Glutamatergic neuron (in vitro differentiated cells): ENCODE measurements around the gene GRAMD2B. TPM values are rescaled to one million over a fixed set of nuclear protein-coding genes. Genes with fewer than 3 reads are reported as not detected.
A peak's percentile ranks its signal among the peaks of the same experiment; 100 is the strongest.
"Not testable (repeated sequence)": the region's sequence is repeated elsewhere in the genome, so short reads cannot be mapped to it uniquely, and the experiment has no call there.

ENCODE experiments used
- DNase-seq: peaks from one replicate; pipeline ENCODE4 v3.0.0; 2022
- H3K27ac Mint-ChIP-seq: one replicate; pipeline ENCODE4 v1.8.0; 2020; ENCODE audit warnings: mild to moderate bottlenecking, mixed read lengths, inconsistent platforms; ENCODE audit not compliant: unreplicated experiment
- H3K27me3 Mint-ChIP-seq: one replicate; pipeline ENCODE4 v1.8.0; 2020; ENCODE audit warnings: mild to moderate bottlenecking, moderate library complexity, mixed read lengths, inconsistent platforms; ENCODE audit not compliant: unreplicated experiment
- H3K36me3 Mint-ChIP-seq: one replicate; pipeline ENCODE4 v1.8.0; 2020; ENCODE audit warnings: mild to moderate bottlenecking, mixed read lengths, inconsistent platforms; ENCODE audit not compliant: unreplicated experiment
- H3K4me1 Mint-ChIP-seq: one replicate; pipeline ENCODE4 v1.8.0; 2020; ENCODE audit warnings: mild to moderate bottlenecking, low read depth, mixed read lengths, inconsistent platforms; ENCODE audit not compliant: unreplicated experiment
- H3K4me3 Mint-ChIP-seq: one replicate; pipeline ENCODE4 v1.8.0; 2020; ENCODE audit warnings: mild to moderate bottlenecking, mixed read lengths, inconsistent platforms; ENCODE audit not compliant: unreplicated experiment
- H3K9me3 Mint-ChIP-seq: one replicate; pipeline ENCODE4 v1.8.0; 2020; ENCODE audit warnings: mild to moderate bottlenecking, moderate library complexity, mixed read lengths, inconsistent platforms; ENCODE audit not compliant: unreplicated experiment
- long read RNA-seq: library from polyadenylated mRNA; unstranded; transcript quantifications from one replicate; pipeline ENCODE4 v2.0.0, GENCODE V29; 2020; ENCODE audit not compliant: unreplicated experiment
- total RNA-seq: library from RNA; stranded (reverse); fragmentation: NEBNext Ultra II Directional; extraction: Animal tissue kit (Norgen Biotek cat#: 25700); gene quantifications from one replicate; pipeline ENCODE4 v1.2.1, GENCODE V29; 2021; ENCODE audit not compliant: unreplicated experiment
- TF ChIP-seq, protein P1 (sequence below): fragments of 200-600 bp; sonication (generic); IDR thresholded peaks from one replicate; pipeline ENCODE4 v1.5.0; 2021; ENCODE audit not compliant: partially characterized antibody, unreplicated experiment

The GRAMD2B gene, protein sequence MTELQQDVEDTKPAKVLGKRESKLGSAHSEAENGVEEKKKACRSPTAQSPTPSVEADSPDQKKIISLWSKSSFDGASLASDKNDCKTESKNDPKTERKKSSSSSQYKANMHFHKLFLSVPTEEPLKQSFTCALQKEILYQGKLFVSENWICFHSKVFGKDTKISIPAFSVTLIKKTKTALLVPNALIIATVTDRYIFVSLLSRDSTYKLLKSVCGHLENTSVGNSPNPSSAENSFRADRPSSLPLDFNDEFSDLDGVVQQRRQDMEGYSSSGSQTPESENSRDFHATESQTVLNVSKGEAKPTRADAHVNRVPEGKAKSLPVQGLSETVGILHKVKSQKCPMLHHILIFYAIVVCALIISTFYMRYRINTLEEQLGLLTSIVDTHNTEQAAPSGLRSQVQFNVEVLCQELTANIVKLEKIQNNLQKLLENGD
- 0.69 TPM for total RNA-seq
- long read RNA-seq, result 0 reads

DNA sequence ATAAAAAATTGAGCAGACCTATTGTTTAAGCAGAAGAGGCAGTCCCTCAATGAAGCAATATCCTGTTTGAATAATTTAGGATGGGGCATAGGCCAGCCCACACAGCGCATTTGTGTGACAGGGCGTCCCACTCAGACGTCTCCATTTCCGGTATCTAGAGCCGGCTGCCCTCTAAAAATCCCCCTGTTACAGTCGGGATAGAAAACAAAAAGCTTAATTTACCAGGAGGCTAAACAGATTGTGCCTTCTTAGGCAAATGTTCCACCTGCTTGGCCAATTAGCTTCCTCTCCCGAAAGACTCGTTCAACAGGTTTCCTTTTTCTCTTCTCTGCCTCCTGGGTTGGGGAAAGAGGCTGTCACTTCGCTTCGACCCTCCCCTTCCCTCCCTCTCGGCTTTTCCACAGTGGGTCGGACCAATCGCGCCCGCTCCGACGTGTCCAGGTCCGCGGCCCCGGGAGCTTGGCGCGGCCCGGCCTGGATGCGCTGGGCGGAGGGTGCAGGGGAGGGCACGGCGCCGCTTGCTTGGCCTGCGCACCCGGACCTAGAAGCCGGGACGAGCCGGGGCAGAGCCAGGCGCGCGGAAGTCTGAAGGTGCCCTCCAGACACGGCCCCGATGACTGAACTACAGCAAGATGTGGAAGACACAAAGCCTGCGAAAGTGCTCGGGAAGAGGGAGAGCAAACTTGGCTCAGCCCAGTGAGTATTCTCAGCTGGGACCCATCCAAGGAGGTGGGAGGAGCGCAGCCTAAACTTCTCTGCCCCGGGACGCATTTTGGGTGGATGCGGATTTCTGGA, at the start of gene GRAMD2B:
Gene GRAMD2B (plus strand): TSS at position 416 of the 795 bp plus-strand sequence. CDS start 198 bp downstream, at position 614.
- peak; percentile 45 for DNase-seq
- Mint-ChIP-seq H3K36me3 (no peaks in the 10 kb centered on the region), H3K4me1 (peaks cover 3% of the 10 kb centered on the region), H3K27me3 (peaks cover 1% of the 10 kb centered on the region), H3K9me3 (peaks cover 1% of the 10 kb centered on the region), H3K4me3 (peak within 1 kb of the TSS; percentile 72), H3K27ac (no peak within 1 kb of the TSS)
- TF ChIP-seq, protein P1, sequence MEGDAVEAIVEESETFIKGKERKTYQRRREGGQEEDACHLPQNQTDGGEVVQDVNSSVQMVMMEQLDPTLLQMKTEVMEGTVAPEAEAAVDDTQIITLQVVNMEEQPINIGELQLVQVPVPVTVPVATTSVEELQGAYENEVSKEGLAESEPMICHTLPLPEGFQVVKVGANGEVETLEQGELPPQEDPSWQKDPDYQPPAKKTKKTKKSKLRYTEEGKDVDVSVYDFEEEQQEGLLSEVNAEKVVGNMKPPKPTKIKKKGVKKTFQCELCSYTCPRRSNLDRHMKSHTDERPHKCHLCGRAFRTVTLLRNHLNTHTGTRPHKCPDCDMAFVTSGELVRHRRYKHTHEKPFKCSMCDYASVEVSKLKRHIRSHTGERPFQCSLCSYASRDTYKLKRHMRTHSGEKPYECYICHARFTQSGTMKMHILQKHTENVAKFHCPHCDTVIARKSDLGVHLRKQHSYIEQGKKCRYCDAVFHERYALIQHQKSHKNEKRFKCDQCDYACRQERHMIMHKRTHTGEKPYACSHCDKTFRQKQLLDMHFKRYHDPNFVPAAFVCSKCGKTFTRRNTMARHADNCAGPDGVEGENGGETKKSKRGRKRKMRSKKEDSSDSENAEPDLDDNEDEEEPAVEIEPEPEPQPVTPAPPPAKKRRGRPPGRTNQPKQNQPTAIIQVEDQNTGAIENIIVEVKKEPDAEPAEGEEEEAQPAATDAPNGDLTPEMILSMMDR, result no peak

DNA sequence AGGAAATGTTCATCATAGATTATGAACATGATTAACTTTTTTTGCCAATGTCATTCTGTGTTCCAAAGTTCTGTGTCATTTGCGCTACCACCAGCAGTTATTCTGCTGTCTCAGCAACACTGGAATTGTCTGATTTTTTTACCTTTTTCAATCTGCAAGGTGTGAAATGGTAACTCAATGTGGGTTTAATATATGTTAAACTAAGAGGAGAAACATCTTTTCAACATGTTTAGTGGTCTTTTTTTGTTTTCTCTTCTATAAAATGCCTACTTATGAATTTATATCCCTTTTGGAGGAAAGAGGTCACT, 49.1 kb upstream of the GRAMD2B start:
- H3K4me1 Mint-ChIP-seq, result no peaks in the 10 kb centered on the region
- DNase-seq, result no peak
- no peak overlapping the region for H3K27ac Mint-ChIP-seq
- no peak overlapping the region for H3K4me3 Mint-ChIP-seq
- H3K27me3 Mint-ChIP-seq, result no peaks in the 10 kb centered on the region
- H3K9me3 Mint-ChIP-seq, result no peaks in the 10 kb centered on the region
- TF ChIP-seq, protein P1, result no peak
- H3K36me3 Mint-ChIP-seq, result no peaks in the 10 kb centered on the region

DNA sequence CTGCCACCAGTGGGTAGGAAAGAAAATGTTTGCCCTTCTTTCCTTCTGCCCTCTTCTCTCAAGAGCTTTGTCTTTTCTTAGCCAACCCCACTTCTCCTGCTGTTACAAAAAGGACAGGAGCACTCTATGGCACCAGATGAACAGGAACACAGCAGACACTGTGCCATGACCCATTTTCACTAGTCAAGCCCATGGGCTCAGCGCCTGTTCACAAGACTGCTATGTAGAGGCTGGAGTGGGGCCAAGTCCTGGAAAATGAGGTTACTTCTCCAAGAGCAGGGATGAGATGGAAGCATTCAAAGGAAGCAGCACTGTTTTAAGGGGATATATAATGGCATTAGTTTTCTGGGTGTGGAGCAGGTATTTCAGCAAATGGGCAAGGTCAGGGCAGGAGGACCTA, 46.8 kb upstream of the GRAMD2B start:
- no peak overlapping the region for H3K4me3 Mint-ChIP-seq
- H3K9me3 Mint-ChIP-seq, result no peaks in the 10 kb centered on the region

DNA sequence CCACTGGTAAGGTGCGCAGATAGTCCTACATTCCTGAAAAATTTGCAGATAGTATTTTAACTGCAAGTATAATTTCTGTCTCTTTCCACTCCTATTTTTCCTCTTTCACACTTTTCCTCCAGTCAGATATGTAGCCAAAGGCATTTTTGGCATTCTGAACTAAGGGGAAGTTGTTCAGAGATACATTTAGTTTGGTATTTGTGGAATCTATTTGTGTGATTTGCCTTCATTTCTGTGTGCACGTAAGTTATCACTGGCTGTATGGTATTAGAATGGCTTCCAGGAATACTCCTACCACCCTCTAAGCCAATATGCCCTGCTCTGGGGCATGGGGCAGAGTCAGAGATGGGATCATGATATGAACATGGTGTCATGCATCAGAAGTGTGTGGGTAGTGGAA, 45.8 kb upstream of the GRAMD2B start:
- no peak for DNase-seq
- no peaks in the 10 kb centered on the region for H3K4me1 Mint-ChIP-seq
- TF ChIP-seq, protein P1, result no peak
- peaks cover 4% of the 10 kb centered on the region for H3K36me3 Mint-ChIP-seq
- no peaks in the 10 kb centered on the region for H3K27me3 Mint-ChIP-seq
- peaks cover 2% of the 10 kb centered on the region for H3K9me3 Mint-ChIP-seq
- no peak overlapping the region for H3K4me3 Mint-ChIP-seq
- no peak overlapping the region for H3K27ac Mint-ChIP-seq

More for the DNA sequence above, 46.8 kb upstream of the GRAMD2B start:
- DNase-seq, result no peak
- no peak overlapping the region for H3K27ac Mint-ChIP-seq
- no peaks in the 10 kb centered on the region for H3K27me3 Mint-ChIP-seq
- no peaks in the 10 kb centered on the region for H3K4me1 Mint-ChIP-seq
- TF ChIP-seq, protein P1, result no peak
- no peaks in the 10 kb centered on the region for H3K36me3 Mint-ChIP-seq

DNA sequence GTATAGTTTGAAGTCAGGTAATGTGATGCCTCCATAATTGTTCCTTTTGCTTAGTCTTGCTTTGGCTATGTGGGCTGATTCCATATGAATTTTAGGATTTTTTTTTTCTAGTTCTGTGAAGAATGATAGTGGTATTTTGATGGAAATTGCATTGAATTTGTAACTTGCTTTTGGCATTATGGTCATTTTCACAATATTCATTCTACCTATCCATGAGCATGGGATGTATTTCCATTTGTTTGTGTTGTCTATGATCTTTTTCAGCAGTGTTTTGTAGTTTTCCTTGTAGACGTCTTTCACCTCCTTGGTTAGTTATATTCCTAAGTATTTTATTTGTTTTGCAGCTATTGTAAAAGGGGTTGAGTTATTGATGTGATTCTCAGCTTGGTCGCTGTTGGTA, 42.9 kb upstream of the GRAMD2B start:
- H3K36me3 Mint-ChIP-seq, H3K4me3 Mint-ChIP-seq, H3K27me3 Mint-ChIP-seq, DNase-seq, H3K9me3 Mint-ChIP-seq, H3K27ac Mint-ChIP-seq, H3K4me1 Mint-ChIP-seq: not testable (repeated sequence)
